Measurements from ENCODE around the gene TCF3.

The TCF3 gene

DNA sequence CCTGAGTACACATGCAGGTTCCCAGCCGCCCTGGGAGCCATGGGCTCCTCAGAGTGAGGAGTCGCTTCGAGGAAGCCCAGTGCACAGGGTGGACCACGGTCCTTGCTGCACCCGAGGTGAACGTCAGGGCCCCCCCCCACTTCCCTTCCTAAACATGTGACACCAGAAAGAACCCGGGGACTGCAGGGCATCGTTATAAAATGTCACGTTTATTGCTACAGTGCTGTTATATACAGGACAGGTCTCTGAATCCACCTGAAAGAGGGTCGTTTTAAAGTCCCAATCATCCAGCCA, 43.4 kb downstream of the TCF3 start:
- peak in 2 of 5 experiments; percentile 17 to 45 for DNase-seq

DNA sequence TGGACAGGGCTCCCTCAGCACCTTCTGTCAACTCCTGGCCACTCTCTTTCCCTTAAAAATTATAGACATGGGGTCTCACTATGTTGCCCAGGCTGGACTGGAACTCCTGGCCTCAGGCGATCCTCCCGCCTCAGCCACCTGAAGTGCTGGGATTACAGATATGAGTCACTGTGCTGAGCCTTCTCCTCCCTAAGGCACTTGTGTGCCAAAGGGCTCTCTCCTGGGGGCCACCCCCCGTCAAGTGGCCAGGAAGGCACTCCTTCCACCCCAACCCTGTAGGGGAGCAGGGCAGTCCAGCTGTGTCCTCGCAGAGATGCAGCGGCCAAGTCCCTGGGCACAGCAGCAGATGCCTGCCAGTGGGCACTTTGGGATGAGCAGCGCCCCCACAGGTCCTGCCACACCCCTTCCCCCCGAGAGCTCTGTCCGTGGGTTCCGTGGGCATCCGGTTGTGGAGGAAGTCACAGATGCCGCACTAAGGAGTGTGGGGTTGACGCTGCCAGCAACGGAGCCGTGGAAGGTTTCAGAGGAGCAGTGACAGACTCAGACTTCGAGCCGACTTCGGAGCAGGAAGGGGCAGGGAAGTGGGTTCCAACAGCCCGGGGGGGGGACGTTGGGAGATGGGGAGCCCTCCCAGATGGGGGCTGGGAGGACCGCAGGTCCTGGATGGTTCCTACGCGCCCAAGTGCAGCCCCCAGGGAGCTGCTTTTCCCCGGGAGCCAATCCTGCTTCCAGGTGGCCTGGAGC, 43.9 kb downstream of the TCF3 start:
- DNase-seq = peak in 2 of 5 experiments; percentile 38 to 49

- no peak for DNase-seq
Measured at GRCh38 chr19:1606138-1606651, 46.2 kb downstream of the TCF3 start.

DNA sequence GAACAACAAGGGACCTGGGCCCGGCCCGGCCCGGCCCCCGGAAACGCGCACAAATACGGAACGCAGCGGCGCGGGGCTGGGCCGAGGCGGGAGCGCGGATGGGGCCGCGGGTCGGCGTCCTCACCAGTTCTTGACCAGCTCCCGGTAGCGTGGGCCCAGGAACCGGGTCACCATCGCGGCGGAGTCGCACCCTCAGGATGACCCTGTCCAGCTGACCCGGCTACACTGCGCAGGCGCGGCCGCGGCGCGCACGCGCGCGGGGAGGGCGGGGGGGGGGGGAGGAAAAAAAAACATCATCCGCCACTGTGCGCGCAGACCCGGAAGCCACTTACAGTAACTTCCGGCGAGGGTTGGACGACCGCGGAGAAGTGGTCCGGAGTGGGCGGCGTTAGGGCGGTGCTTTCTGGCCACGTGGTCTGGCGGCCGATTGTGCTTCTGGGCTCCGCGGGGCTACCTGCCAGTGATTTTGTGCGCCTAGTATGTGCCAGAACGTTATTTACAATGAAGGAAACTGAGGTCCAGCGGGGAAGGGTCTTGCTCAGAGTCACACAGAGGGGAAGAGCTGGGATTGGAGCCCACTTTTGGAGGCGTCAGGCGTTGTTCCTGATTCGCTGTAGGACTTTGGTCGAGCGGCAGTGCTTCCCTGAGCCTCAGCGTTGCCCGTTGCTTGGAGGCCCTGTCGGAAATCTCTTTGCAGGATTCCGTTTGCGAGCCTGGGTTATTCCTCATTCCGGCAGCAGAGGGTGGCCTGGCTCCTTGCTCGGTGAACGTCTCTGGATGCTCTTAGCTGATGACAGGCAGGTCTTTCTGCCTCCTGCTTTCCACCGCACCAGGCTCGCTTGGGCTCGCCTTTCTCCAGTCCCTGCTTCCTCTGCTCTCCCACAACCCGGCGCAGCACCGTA, 46.9 kb downstream of the TCF3 start, which contains the start of gene UQCR11:
TSS of gene UQCR11 (minus strand) at position 227 of the 902 bp plus-strand sequence. CDS start at position 174, 53 bp downstream.
- DNase-seq = peak; percentile 78 to 95 (median 87)

GRCh38 chr19:1602091-1602707, 50.2 kb downstream of the TCF3 start:
- no peak for DNase-seq

GRCh38 chr19:1601613-1602064, 50.8 kb downstream of the TCF3 start:
- no peak for DNase-seq

- DNase-seq = no peak
Measured at GRCh38 chr19:1599460-1599846, 53.0 kb downstream of the TCF3 start.

- DNase-seq = no peak
Measured at GRCh38 chr19:1598777-1599459, 53.5 kb downstream of the TCF3 start.

- no peak for DNase-seq
Measured at GRCh38 chr19:1593501-1593772, 59.0 kb downstream of the TCF3 start.

- peak; percentile 76 to 91 (median 80) for DNase-seq
Measured at GRCh38 chr19:1592755-1593500, 59.5 kb downstream of the TCF3 start, which contains the start of gene MBD3. Gene MBD3 (minus strand): TSS chr19:1592865. CDS start chr19:1592631, 234 bp downstream.

- peak; percentile 69 to 94 (median 78) for DNase-seq
Measured at GRCh38 chr19:1592024-1592754, 60.2 kb downstream of the TCF3 start.

- no peak for DNase-seq
Measured at GRCh38 chr19:1591421-1592023, 60.9 kb downstream of the TCF3 start.

GRCh38 chr19:1590641-1591397, 61.6 kb downstream of the TCF3 start:
- peak in 1 of 5 experiments; percentile 51 for DNase-seq

DNA sequence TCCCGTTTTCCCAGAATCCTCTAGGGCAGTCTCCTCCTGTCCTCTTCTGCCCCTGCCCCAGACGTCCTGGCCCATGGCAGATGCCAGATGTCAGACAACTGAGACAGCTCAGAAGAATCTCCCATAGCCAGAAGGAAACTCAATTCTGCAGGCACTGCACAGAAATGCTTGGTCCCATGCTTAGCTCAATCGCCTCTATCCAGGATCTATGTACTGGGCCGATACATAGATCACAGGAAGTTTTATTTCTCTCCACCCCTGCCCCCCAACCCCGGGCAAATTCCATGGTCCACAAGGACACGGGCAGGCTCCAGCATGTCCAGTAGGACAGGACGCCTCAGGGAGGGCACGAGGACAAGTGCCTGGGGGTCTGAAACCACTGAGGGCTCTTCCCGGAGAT, 64.5 kb downstream of the TCF3 start:
- DNase-seq = no peak

GRCh38 chr19:1585243-1585580, 67.2 kb downstream of the TCF3 start:
- DNase-seq = no peak

DNA sequence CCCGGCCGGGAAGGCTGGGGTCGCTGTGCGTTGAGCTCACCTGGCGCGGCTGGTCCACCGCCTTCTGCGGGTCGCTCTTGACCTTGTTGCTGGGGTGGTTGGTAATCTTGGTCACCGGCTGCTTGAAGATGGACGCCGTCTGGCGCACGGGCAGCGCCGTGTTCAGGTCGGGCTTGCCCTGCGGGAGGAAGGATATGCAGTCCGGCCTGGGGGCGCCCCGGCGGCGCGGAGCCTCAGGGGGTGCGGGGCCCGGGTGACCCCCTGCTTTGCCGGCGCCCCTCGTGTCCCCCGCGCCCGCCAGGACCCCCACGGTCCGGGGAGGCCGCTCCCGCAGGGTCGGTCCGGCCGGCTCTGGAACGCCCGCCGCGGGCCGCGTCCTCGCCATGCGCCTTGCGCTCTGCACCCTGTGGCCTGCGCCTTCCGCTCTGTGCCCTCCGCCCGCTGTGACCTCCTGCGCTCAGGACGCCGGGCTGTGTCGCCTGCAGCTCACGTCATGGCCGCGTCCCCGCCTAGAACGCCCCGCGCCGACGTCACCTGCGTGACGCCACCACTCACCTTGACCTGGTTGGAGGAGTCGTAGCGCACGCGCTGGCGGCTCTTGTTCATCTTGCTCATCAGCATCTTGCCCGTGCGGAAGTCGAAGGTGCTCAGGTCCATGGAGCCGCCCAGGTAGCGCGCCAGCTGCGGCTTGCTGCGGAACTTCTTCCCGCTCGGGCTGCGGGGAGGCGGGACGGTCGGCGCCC, 67.7 kb downstream of the TCF3 start:
- DNase-seq = no peak

- DNase-seq = no peak
Measured at GRCh38 chr19:1582201-1582600, 70.2 kb downstream of the TCF3 start.

DNA sequence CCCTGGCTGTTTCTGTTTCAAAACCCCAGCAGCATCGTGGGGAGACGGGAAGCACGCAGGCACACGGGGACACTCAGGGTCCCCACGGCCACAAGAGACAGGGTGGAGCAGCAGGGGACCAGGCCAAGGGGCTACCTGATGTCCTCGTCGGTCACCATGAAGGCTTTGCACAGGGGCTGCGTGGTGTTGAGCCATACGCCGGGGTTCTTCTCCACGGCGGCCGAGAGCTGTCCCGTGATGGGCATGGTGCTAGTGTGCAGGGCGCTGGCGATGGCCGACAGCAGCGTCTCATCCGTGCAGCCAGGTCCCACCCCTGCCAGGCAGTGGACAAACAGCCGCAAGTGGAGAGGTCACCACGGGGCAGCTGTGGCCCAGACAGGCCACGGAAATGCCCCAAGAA, 71.5 kb downstream of the TCF3 start:
- DNase-seq = no peak

DNA sequence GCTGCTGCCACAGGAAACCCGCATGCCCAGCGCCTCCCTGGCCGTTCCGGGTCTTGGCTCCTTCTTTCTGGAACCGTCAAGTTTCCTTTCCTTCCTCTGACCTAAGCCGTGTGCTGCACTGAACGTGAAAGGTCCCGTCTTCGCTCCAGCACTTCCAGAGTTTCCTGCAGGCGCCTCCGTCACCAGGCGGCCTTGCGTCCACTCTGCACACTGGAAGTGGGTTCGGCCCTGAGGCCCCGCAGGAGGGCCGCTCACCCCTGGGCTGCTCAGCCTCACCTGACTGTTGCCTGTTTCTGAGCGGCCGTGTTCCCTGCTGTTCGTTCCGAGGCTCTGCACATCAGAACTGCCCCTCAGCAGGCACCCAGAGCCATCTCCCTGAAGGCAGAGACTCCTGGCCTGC, 72.0 kb downstream of the TCF3 start:
- no peak for DNase-seq

All from T-helper 2 cell (primary cell).